Astrocyte of the cerebellum (primary cell): ENCODE measurements around the gene LGALS9.
"Not testable (repeated sequence)": the region's sequence is repeated elsewhere in the genome, so short reads cannot be mapped to it uniquely, and the experiment has no call there.

Experiments used
- DNase-seq: peaks from one replicate; pipeline ENCODE4 v3.0.0-alpha.2; 2011; ENCODE audit warnings: low read depth
- H3K4me3 ChIP-seq: 2 replicates; pipeline ENCODE4 v1.5.1; 2011; ENCODE audit warnings: mild to moderate bottlenecking, low read depth, low read length, moderate library complexity
- CTCF ChIP-seq: IDR thresholded peaks from 2 replicates; pipeline ENCODE4 v1.5.1; 2012; ENCODE audit warnings: low read length, low read depth, moderate library complexity, mild to moderate bottlenecking; ENCODE audit errors: missing control alignments
- in situ Hi-C: cut with HindIII; loops from 2 replicates; pipeline ENCODE4 v1.10.0; 2017; ENCODE audit warnings: low sequenced_read_pairs

Gene LGALS9

GRCh38 chr17:27667656-27668487 lies 36.9 kb downstream of the LGALS9 start:
- DNase-seq, result no peak
- TF ChIP-seq CTCF, result no peak
- in situ Hi-C loops, result no loop called here
- no peak overlapping the region for H3K4me3 ChIP-seq

GRCh38 chr17:27668488-27668823 lies 37.5 kb downstream of the LGALS9 start:
- no peak for TF ChIP-seq CTCF

GRCh38 chr17:27669136-27669535 lies 38.1 kb downstream of the LGALS9 start:
- no peak for TF ChIP-seq CTCF
- no peak for DNase-seq
- in situ Hi-C loops, result no loop called here
- no peak overlapping the region for H3K4me3 ChIP-seq

More at GRCh38 chr17:27668488-27668823, 37.5 kb downstream of the LGALS9 start:
- in situ Hi-C loops, result no loop called here
- DNase-seq, result no peak
- no peak overlapping the region for H3K4me3 ChIP-seq

- no peak for DNase-seq
- no peak overlapping the region for H3K4me3 ChIP-seq
- in situ Hi-C loops, result no loop called here
- no peak for TF ChIP-seq CTCF
Measured at GRCh38 chr17:27669850-27670249, 38.9 kb downstream of the LGALS9 start.

GRCh38 chr17:27670791-27671590 lies 40.0 kb downstream of the LGALS9 start:
- H3K4me3 ChIP-seq, result no peak overlapping the region
- TF ChIP-seq CTCF, result no peak

GRCh38 chr17:27671591-27671910 lies 40.6 kb downstream of the LGALS9 start:
- no peak overlapping the region for H3K4me3 ChIP-seq
- DNase-seq, result no peak
- no peak for TF ChIP-seq CTCF
- in situ Hi-C loops, result no loop called here

More at GRCh38 chr17:27670791-27671590, 40.0 kb downstream of the LGALS9 start:
- no peak for DNase-seq
- in situ Hi-C loops, result no loop called here

GRCh38 chr17:27671977-27672480 lies 41.0 kb downstream of the LGALS9 start:
- H3K4me3 ChIP-seq, in situ Hi-C loops, DNase-seq: not testable (repeated sequence)
